GM19351 (cell line): ENCODE data around the gene CPLX3.

Source experiments
- ATAC-seq: cut with Tn5 transposase; IDR thresholded peaks from one replicate; pipeline ENCODE4 v1.9.1; 2021; ENCODE audit warnings: mild to moderate bottlenecking, moderate library complexity; ENCODE audit not compliant: unreplicated experiment

CPLX3 gene

GRCh38 chr15:74825866-74826265, 561 bp upstream of the CPLX3 start:
- no peak for ATAC-seq

- ATAC-seq: no peak
These were observed 494 bp downstream of the CPLX3 start for GRCh38 chr15:74826921-74827320.

GRCh38 chr15:74827614-74828013, 1.2 kb downstream of the CPLX3 start:
- no peak for ATAC-seq

- no peak for ATAC-seq
These were observed 2.4 kb downstream of the CPLX3 start for GRCh38 chr15:74828835-74829234.

GRCh38 chr15:74829486-74829885, 3.1 kb downstream of the CPLX3 start:
- ATAC-seq: no peak

- no peak for ATAC-seq
These were observed 3.6 kb downstream of the CPLX3 start for GRCh38 chr15:74829991-74830390.

GRCh38 chr15:74830868-74831267, 4.4 kb downstream of the CPLX3 start:
- no peak for ATAC-seq

- ATAC-seq: no peak
These were observed 5.5 kb downstream of the CPLX3 start for GRCh38 chr15:74831813-74832495.

- ATAC-seq: no peak
These were observed 6.4 kb downstream of the CPLX3 start for GRCh38 chr15:74832826-74833225.

GRCh38 chr15:74833376-74834107, 7.1 kb downstream of the CPLX3 start:
- no peak for ATAC-seq

GRCh38 chr15:74835312-74835823, 8.9 kb downstream of the CPLX3 start:
- ATAC-seq: no peak

- no peak for ATAC-seq
These were observed 10.4 kb downstream of the CPLX3 start for GRCh38 chr15:74836846-74837245.

GRCh38 chr15:74837482-74838136, 11.2 kb downstream of the CPLX3 start:
- no peak for ATAC-seq

GRCh38 chr15:74838137-74838516, 11.7 kb downstream of the CPLX3 start:
- no peak for ATAC-seq

- ATAC-seq: no peak
These were observed 12.5 kb downstream of the CPLX3 start for GRCh38 chr15:74838746-74839525.

- ATAC-seq: no peak
These were observed 13.3 kb downstream of the CPLX3 start for GRCh38 chr15:74839526-74840395.

GRCh38 chr15:74840851-74841775, 14.7 kb downstream of the CPLX3 start:
- no peak for ATAC-seq

GRCh38 chr15:74841891-74842373, 15.5 kb downstream of the CPLX3 start:
- ATAC-seq: no peak
